HL-60 (cell line): Measurements from ENCODE around the gene RBM45.

ENCODE experiments used
- DNase-seq, 2 experiments: peaks; one replicate each; pipeline ENCODE4 v3.0.0-alpha.2; 2010 to 2020; ENCODE audit warnings: low read depth in 1 of 2, low spot score in 1 of 2
- H3K27ac ChIP-seq: fragments of 250-450 bp; sonication (Bioruptor Pico); replicated peaks from 2 replicates; pipeline ENCODE4 v1.5.1; 2020; ENCODE audit warnings: mild to moderate bottlenecking, moderate library complexity
- H3K27me3 ChIP-seq: fragments of 250-450 bp; sonication (Bioruptor Pico); 2 replicates; pipeline ENCODE4 v1.5.1; 2021; ENCODE audit warnings: mild to moderate bottlenecking, moderate library complexity; ENCODE audit not compliant: insufficient read depth, poor library complexity, severe bottlenecking
- H3K4me3 ChIP-seq: replicated peaks from 2 replicates; pipeline ENCODE4 v1.5.1; 2011; ENCODE audit warnings: mild to moderate bottlenecking, control low read depth, low read length; ENCODE audit not compliant: insufficient read depth
- CTCF ChIP-seq: IDR thresholded peaks from one replicate; pipeline ENCODE4 v1.5.1; 2011; ENCODE audit warnings: low read length, control low read depth, inconsistent platforms; ENCODE audit not compliant: insufficient read depth
- GABPA ChIP-seq: IDR thresholded peaks from 2 replicates; pipeline ENCODE4 v1.6.1; 2012; ENCODE audit warnings: low read depth
- POLR2AphosphoS5 ChIP-seq: IDR thresholded peaks from 2 replicates; pipeline ENCODE4 v1.6.1; 2012; ENCODE audit warnings: low read depth
- REST ChIP-seq: IDR thresholded peaks from 2 replicates; pipeline ENCODE4 v1.6.1; 2012; ENCODE audit warnings: low read depth; ENCODE audit not compliant: insufficient replicate concordance
- SPI1 ChIP-seq: IDR thresholded peaks from 2 replicates; pipeline ENCODE4 v1.6.1; 2012; ENCODE audit warnings: low read depth, mild to moderate bottlenecking, borderline replicate concordance

The RBM45 gene

GRCh38 chr2:178110681-178111080 lies 1.6 kb upstream of the RBM45 start:
- DNase-seq, result no peak
- Histone ChIP-seq H3K4me3 (no peak overlapping the region), H3K27ac (no peak overlapping the region), H3K27me3 (no peaks in the 10 kb centered on the region)
- TF ChIP-seq POLR2AphosphoS5 (no peak), SPI1 (no peak), GABPA (no peak), CTCF (no peak), REST (no peak)

- no peak for TF ChIP-seq POLR2AphosphoS5
- TF ChIP-seq SPI1, result no peak
- no peak for TF ChIP-seq GABPA
- no peak for TF ChIP-seq CTCF
- TF ChIP-seq REST, result no peak
- DNase-seq, result no peak
- no peak overlapping the region for H3K27ac ChIP-seq
- H3K27me3 ChIP-seq, result no peaks in the 10 kb centered on the region
- H3K4me3 ChIP-seq, result no peak overlapping the region
Observed at GRCh38 chr2:178111743-178112142, 494 bp upstream of the RBM45 start.

- TF ChIP-seq POLR2AphosphoS5, result no peak
- no peak for TF ChIP-seq CTCF
- TF ChIP-seq REST, result no peak
- TF ChIP-seq GABPA, result no peak
- TF ChIP-seq SPI1, result no peak
- H3K4me3 ChIP-seq, result no peak overlapping the region
- H3K27me3 ChIP-seq, result no peaks in the 10 kb centered on the region
- DNase-seq, result no peak
- H3K27ac ChIP-seq, result no peak overlapping the region
Observed at GRCh38 chr2:178114462-178114861, 2.2 kb downstream of the RBM45 start.
